ENCODE measurements around the gene HEATR9.

GRCh38 chr17:35901631-35902175 is 33.0 kb upstream of the HEATR9 start:
- no peak for TF ChIP-seq CEBPB (IDR thresholded peaks at IDR 0.05)
- no peak for TF ChIP-seq FOSL2 (IDR thresholded peaks at IDR 0.05)
- TF ChIP-seq FOSL2 (CRISPR knock-in tag; IDR thresholded peaks at IDR 0.05): no peak
- TF ChIP-seq HOXB5 (CRISPR knock-in tag; IDR thresholded peaks at IDR 0.05): no peak
- TF ChIP-seq NR3C1 (IDR thresholded peaks at IDR 0.05): no peak
- TF ChIP-seq MAX (IDR thresholded peaks at IDR 0.05): no peak
- no peak for TF ChIP-seq CTCF (IDR thresholded peaks at IDR 0.05)
- TF ChIP-seq SMC3 (IDR thresholded peaks at IDR 0.05): no peak
- no peak for TF ChIP-seq RNF2 (IDR thresholded peaks at IDR 0.05; ENCODE audit: borderline replicate concordance, low read depth)
- no peak for TF ChIP-seq KDM1A (IDR thresholded peaks at IDR 0.05; ENCODE audit: low read depth)
- TF ChIP-seq CBX8 (IDR thresholded peaks at IDR 0.05): no peak
- TF ChIP-seq BHLHE40 (IDR thresholded peaks at IDR 0.05; ENCODE audit: low read depth, low read length): no peak
- TF ChIP-seq ZSCAN20 (CRISPR knock-in tag; IDR thresholded peaks at IDR 0.05): no peak
- no peak for TF ChIP-seq USF2 (IDR thresholded peaks at IDR 0.05)
- TF ChIP-seq EP300 (IDR thresholded peaks at IDR 0.05): no peak
